ENCODE measurements around the gene NAT8L.

GRCh38 chr4:2070421-2071251, 11.5 kb downstream of the NAT8L start:
- TF ChIP-seq, protein P1, sequence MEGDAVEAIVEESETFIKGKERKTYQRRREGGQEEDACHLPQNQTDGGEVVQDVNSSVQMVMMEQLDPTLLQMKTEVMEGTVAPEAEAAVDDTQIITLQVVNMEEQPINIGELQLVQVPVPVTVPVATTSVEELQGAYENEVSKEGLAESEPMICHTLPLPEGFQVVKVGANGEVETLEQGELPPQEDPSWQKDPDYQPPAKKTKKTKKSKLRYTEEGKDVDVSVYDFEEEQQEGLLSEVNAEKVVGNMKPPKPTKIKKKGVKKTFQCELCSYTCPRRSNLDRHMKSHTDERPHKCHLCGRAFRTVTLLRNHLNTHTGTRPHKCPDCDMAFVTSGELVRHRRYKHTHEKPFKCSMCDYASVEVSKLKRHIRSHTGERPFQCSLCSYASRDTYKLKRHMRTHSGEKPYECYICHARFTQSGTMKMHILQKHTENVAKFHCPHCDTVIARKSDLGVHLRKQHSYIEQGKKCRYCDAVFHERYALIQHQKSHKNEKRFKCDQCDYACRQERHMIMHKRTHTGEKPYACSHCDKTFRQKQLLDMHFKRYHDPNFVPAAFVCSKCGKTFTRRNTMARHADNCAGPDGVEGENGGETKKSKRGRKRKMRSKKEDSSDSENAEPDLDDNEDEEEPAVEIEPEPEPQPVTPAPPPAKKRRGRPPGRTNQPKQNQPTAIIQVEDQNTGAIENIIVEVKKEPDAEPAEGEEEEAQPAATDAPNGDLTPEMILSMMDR (conservative IDR thresholded peaks at IDR 0.05; ENCODE audit: low read depth, low read length) = no peak
- no peak for TF ChIP-seq EZH2 (IDR thresholded peaks at IDR 0.05; ENCODE audit: low read length, unreplicated experiment)

Measured in PC-3 (cell line).